DLD1 (cell line): ENCODE measurements around the gene AASDH.

Source experiments
- in situ Hi-C: cut with HindIII; loops from 2 replicates; pipeline ENCODE4 v1.10.0; 2017; ENCODE audit warnings: low sequenced_read_pairs

The AASDH gene

DNA sequence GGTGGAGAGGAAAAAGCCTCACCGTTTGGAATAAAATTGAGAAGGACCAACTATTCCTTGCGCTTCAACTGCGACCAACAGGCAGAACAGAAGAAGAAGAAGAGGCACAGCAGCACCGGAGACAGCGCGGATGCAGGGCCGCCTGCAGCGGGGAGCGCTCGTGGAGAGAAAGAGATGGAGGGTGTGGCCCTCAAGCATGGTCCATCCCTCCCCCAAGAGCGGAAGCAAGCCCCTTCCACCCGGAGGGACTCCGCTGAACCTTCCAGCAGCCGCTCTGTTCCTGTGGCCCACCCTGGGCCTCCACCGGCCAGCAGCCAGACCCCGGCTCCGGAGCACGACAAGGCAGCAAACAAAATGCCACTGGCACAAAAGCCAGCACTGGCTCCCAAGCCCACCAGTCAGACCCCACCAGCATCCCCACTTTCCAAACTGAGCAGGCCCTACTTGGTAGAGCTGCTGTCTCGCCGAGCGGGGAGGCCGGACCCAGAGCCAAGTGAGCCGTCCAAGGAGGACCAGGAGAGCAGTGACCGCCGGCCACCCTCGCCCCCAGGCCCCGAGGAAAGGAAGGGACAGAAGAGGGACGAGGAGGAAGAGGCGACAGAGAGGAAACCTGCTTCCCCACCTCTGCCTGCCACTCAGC, 71.2 kb downstream of the AASDH start:
- in situ Hi-C loops = no loop called here

DNA sequence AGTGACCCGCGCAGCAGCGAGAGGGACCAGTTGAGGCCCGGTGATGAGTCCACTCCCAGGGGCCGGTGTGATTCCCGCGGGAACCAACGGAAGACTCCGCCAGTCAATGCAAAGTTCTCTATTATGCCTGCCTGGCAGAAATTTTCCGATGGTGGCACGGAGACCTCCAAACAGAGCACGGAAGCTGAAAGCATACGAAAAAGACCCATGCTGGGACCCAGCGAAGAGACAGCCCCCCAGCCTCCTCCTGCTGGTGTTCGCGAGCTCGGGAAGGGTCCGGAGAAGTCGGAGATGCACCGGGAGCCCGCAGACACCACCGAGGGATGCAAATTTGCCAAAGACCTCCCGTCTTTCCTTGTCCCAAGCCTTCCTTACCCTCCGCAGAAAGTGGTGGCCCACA, 71.7 kb downstream of the AASDH start:
- in situ Hi-C loops = no loop called here

DNA sequence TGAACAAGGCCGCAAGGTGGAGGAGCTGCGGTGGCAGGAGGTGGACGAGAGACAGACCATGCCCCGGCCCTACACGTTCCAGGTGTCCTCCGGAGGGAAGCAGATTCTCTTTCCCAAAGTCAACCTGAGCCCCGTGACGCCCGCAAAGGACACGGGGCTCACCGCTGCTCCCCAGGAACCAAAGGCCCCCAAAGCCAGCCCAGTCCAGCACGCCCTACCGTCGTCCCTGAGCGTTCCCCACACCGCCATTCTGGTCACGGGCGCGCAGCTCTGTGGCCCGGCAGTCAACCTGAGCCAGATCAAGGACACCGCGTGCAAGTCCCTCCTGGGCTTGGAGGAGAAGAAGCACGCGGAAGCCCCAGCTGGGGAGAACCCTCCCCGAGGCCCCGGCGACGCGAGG, 72.2 kb downstream of the AASDH start:
- in situ Hi-C loops = no loop called here

DNA sequence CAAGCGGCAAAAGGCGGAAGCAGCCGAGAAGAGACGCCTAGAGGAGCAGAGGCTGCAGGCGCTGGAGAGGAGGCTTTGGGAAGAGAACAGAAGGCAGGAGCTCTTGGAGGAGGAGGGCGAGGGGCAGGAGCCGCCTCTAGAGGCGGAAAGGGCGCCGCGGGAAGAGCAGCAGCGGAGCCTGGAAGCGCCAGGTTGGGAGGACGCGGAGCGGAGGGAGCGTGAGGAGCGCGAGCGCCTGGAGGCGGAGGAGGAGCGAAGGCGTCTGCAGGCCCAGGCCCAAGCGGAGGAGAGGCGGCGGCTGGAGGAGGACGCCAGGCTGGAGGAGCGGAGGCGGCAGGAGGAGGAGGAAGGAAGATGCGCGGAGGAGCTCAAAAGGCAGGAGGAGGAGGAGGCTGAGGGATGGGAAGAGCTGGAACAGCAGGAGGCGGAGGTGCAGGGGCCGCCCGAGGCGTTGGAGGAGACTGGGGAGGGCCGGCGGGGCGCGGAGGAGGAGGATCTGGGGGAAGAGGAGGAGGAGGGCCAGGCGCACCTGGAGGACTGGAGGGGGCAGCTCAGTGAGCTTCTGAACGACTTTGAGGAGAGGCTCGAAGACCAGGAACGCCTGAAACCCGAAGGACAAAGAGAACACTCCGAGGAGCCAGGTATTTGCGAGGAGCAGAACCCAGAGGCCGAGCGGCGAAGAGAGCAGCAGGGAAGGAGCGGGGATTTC, 72.9 kb downstream of the AASDH start:
- in situ Hi-C loops = no loop called here

DNA sequence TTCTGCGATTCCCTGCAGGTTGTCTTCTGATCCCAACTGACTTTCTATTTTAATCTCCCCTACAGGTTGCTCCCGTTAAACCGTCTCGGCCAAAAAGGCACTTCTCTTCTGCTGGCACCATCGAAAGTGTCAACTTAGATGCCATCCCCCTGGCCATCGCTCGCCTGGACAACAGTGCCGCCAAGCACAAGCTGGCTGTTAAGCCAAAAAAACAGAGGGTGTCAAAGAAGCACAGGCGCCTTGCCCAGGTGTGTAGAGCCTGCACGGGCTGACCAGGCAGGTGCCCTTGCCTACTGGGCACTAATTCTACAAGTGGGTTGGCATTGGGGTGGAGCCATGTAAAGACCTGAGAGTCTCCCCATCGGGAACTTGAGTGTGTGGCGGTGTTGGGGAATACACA, 74.2 kb downstream of the AASDH start:
- in situ Hi-C loops = no loop called here

DNA sequence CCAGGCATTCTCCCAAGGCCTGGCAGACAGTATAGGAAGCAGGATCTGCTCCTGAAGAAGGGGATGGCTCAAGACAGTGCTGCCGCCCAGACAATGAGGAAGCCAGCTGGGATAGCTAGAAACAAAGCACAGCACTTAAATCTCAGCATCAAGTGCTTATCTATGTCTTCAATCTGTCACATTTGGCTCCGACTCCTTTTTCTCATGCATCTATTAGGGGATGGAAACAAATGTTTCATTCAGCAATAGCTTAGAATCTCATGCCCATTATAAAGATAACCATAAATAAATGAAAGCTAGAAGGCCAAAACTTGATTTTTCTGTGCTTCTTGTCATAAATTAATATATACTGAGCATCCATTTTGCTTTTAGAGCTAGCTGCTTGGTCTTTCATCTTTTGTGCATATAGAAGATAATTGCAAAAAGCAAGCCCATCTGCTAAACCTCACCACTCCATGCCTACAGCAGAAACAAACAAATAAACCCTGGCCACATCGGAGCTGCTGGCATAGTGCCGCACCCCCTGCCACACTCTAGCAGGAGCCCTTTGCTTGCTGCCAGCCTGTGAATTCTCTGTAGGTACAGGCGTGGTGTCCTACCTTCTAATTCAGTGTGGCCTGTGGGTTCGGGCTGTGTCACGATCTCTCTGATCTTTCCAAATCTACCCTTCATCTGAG, 75.9 kb downstream of the AASDH start:
- in situ Hi-C loops = no loop called here

DNA sequence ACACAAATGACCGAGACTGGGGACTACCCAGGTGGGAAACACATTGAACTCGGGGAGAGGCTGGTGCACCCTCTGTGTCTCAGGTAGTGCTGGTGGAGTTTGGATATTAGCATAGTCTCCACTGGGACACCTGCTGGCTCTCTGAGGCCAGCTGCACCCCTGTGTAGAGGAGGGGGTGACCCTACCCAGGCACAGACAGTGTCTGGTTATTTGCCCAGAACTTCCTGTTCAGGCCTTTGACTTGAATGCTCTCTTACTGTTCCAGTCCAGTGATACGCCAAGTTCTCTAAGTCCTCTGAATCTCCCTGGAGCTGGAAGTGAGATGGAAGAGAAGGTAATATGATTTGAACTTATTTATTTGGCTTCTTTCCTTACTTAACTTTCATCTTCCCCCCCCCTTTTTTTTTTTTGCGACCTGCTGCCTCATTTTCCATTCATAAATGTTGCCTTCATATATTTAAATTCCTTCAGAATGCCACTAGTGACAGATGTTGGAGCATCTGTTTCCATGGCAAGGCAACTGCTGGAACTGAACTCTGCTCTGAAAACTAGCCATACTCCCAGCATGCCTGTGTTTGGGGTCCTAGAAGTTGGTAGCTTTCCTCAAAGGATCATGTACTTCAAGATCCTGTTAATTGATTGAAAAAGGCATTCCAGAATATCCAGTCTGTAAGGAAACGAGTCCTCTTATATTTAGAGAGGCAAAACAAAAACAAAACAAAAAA, 76.7 kb downstream of the AASDH start:
- in situ Hi-C loops = no loop called here

DNA sequence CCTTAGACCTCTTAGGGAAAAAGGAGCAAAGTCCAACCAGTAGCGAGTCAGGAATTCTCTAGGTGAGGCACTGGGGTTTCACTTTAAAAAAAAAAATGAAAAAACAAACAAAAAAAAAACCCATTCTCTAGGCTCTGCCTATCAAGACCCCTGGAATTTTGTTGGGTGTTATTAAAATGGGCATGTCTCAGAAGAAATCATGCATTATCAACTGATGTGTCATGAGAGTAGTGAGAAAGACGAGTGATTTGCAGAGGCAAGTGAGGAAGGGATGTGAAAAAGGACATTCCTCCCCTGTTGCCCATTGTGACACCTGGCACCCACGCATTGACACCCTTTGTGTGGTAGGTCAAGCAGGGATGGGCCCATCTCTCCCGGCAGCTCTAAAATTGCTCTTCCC, 78.9 kb downstream of the AASDH start:
- in situ Hi-C loops = no loop called here

DNA sequence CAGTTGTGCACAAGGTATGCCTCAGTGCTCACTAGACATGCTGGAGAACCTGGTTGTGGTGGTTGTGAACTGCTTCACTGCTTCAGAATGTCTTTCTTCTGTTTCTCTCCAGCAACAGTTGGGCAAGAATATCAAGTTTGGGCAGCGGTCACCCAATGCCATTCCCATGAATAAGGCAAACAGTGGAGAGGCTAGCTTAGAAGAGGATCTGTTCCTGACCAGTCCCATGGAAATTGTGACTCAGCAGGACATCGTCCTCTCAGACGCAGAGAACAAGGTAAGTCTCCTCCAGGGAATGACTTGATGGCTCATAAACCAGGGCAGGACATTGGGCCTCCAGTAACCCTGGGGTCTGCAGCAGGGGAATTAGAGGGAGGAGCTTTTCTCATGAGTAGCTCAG, 79.9 kb downstream of the AASDH start:
- in situ Hi-C loops = no loop called here

DNA sequence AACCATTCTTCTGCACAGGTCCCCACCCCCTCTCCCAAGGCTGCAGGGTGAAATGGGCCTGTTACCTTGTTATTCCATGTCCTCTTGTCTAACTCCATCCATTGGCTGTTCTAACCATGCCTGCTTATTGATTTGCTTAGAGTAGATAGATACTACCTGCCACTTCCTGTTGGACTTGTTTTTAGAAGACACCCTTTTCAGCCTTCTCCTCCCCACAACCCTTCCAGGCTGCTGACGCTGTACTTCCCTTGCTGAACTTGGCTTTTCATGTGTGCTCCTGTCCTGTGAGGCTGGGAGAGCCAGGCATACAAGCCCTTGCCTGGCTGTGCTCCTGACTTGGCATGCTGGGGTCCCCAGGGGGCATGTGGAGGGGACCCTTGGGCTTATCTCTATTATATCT, 81.9 kb downstream of the AASDH start:
- in situ Hi-C loops = no loop called here

DNA sequence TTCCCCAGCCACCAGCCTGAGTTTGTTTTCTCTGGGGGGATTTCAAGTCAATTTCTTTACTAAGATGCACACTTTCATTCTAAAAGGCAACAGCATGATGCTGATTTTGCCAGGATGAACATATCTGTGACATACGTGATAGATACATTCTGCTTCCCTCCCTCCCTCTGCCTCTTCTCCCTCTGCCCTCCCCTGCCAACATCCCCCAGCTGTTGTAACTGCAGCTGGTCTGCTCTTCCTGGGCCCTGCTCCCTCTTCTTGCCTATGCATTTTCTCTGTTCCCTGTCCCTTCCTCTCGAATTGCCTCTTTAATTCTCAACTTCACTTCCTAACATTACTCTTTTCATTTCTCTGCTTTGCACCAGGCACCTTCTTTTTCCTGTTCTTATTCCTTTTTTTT, 83.4 kb downstream of the AASDH start:
- in situ Hi-C loops = no loop called here

DNA sequence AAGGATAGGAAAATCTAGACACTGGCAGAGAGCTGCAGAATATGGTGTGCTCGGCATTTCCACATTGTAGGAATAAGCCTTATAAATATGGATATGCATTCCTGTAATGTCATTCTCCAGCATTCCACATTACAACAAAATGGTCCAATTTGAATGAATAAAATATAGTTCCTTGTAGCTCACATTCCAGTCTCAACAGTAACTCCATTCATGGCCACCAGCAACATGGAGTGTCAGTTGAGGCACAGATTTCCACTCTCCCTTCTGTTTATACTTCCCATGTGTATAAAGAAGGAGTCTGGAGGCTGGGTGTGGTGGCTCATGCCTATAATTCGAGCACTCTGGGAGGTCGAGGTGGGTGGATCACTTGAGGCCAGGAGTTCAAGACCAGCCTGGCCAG, 84.5 kb downstream of the AASDH start:
- in situ Hi-C loops = no loop called here

DNA sequence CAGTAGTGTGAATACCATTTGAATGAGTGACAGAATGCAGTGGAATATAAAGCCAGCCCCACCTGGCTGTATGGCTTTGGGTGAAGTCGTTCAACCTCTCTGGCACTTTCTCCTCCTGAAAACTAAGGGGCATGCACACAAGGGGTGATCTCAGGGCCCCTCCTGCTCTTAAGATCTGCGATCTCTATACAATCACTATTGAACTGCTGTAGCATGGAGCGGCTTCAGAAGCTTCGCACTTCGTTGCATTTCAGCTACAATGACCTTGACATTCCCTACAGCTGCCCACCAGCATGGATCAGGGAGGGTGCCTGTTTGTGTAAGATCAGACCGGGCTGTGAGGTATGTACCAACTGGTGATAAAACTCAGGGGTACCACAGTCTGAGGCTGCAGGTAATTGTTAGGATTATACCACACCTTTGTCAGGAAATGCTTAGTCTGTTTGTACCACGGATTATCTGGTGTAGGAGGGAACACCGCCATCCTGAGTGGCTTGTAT, 85.2 kb downstream of the AASDH start:
- in situ Hi-C loops = no loop called here

DNA sequence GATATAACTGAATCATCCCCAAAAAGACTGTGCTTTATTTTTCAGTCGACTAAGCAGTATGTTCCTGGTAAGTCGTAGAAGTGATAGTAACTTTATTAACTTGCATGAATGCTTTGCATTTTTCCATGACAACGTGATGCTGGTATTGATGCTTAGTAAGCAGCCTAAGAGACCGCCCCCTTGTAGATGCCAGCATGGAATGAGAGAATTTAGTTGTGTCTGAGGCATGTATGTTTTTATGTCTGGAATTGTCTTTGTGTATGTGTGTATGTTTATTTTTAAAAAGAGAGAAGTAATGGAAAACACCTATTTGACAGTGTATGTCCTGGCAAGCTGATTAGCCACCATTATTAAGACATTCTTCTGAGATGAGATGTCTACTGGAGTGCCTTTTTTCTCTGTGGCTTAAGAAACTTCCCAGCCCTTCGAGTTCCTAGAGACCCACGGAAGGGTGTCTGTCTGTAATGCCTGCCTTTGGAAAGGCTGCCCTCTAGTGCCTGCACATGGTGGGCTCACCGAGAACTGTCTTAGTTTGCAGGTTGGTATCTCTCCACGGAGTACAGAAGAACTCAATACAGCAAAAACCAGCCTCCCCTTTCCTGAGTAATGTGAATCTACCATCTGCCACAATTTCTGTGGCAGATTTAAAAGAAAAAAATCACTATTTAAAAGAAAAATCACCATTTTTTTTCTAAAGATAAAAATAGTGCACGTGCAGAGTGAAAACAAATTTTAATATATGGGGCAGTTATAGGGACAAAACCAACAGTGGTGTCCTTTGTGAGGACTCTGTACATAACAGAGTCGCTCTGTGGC, 85.9 kb downstream of the AASDH start:
- in situ Hi-C loops = no loop called here

DNA sequence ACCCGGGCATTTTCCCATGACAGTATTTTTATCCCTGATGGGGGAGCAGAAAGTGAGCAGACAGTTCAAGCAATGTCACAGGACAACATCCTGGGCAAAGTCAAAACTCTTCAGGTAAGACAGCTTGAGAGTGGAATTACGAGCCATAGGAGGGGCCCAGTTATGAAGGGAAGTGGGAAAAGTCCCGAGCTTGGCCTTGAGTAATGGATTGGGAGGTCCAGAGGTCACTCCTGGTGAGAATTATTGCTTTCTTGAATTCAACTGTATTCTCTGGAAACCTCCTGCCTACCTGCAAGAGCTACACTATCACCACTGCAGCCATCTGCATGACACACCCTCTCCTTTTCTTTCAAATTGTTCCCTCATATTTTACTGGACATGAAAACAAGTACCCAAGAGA, 89.1 kb downstream of the AASDH start:
- in situ Hi-C loops = no loop called here

DNA sequence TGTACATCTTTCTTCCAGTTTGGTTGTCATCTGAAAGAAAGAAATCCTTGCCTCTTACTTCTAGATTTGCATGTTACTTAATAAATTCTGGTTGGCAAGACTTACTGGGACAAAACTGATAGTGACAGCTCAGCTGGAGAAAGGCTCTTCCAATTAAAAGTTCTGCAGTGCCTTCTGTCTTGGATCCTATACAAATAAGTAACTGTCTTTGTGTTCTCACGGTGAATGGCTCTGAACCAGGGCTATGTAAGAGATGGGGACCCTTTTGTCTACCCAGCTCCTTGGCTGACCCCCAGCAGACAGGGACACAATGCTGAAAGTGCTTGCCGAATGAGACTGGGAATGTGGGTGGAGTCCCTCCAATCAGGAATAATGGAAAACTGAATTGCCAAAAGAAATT, 89.5 kb downstream of the AASDH start:
- in situ Hi-C loops = no loop called here

DNA sequence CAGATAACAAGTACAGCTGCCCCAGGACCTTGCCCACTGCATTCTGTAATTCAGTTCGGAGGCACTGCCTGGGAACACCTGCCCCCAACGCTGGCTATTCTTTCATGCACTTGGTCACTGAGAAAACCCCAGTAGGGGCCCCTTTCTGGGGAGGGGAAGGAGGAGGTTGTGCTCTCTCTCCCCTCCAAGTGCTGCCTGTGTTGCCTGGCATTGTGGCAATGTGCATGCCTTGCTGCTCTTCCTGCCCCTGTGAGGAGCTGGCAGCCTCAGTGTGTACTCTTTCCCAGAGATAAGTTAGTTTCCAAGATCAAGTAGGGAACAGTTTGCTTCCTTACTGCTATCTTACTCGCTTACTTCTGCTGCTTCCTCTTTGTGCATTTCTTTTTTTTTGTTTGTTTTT, 90.8 kb downstream of the AASDH start:
- in situ Hi-C loops = no loop called here

DNA sequence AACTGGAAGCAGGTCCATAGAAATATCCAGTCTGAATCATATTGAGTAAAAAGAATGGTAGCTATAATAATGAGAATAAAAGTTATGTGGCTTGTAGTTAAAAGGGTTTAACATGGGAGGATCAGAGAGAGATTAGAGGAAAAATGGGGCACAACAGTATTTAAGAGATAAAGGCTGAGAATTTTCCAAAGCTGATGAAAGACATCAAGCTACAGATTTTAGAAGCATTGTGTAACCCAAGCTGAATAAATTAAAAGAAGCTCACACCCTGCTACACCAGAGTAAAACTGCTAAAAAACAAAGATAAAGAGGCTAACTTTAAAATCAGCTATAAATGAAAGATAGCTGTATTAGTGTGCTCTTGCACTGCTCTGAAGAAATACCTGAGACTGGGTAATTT, 94.2 kb downstream of the AASDH start:
- in situ Hi-C loops = no loop called here

DNA sequence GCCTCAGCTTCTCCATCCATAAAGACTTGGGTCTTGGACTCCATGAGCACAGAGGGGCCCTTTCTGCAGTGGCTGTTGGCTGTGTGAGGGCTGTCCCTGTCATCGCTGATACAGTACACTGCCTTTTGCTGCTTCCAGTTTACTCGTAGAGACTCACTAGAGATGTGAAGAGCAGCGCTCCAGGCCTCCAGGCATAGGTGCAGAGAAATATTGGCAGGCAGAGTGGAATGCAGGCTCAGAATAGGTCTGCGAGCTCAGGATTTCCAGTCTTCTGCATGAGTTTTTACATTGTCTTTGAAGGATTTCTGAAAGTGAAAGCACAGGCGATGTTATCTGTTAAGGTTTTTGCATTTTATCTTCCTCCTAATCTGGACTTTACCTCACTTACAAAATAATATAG, 97.4 kb downstream of the AASDH start:
- in situ Hi-C loops = no loop called here

DNA sequence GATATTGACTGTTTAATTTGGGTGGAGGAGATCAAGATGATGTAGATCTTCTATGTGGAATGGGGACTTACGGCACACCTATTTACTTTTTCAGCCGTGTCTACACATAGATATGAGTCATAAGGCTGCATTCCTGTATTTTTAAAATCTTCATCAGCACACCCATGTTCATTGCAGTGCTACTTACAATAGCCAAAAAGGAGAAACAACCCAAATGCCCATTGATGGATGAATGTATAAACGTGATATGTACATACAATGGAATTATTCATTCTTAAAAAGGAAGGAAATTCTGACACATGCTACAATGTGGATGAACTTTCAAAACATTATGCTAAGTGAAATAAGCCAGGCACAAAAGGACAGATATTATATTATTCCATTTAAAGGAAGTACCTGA, 98.6 kb downstream of the AASDH start:
- in situ Hi-C loops = no loop called here
